ENCODE data around the gene PDE11A. TPM values are rescaled to one million over a fixed set of nuclear protein-coding genes. Genes with fewer than 3 reads are reported as not detected.

PDE11A gene
- total and polyA plus RNA-seq, 2 of the 13 experiments (the other 11 are each of a cell fraction or from before 2014, with no cell fraction given): 1.2 to 1.7 TPM

- no peak overlapping the region for H3K4me3 ChIP-seq (replicated peaks in 1 of 3; ENCODE audit: insufficient read depth in 1 of 3, low read depth in 2 of 3, low read length in 3 of 3)
- ATAC-seq: no peak
- H3K27me3 ChIP-seq (ENCODE audit: control insufficient read depth in 1 of 2, insufficient read depth in 2 of 2, low read length in 2 of 2): no peaks in the 10 kb centered on the region
- H3K27ac ChIP-seq (ENCODE audit: extremely low read length, insufficient read depth, low read length): no peak overlapping the region
- TF ChIP-seq STAT5B (CRISPR knock-in tag; IDR thresholded peaks at IDR 0.05) (no peak), KDM1A (CRISPR knock-in tag; IDR thresholded peaks at IDR 0.05) (no peak), CBFB (CRISPR knock-in tag; IDR thresholded peaks at IDR 0.05) (no peak), ZNF609 (CRISPR knock-in tag; IDR thresholded peaks at IDR 0.05; ENCODE audit: borderline replicate concordance) (no peak), ELF3 (CRISPR knock-in tag; IDR thresholded peaks at IDR 0.05) (no peak), ZNF75D (CRISPR knock-in tag; IDR thresholded peaks at IDR 0.05; ENCODE audit: borderline replicate concordance) (no peak), BHLHE40 (IDR thresholded peaks at IDR 0.05; ENCODE audit: low read length) (no peak), HNRNPK (IDR thresholded peaks at IDR 0.05; ENCODE audit: low read depth, low read length, poor library complexity, severe bottlenecking) (no peak)
- ChIA-PET CTCF (ENCODE audit: low intra/inter-chr PET ratio, low total read pairs) (no interaction called here), POLR2A (no interaction called here)
- intact Hi-C loops (cut with micrococcal nuclease; ENCODE audit: unreplicated experiment) (no loop called here), in situ Hi-C loops (cut with HindIII; ENCODE audit: extremely low pct_ligation_motif_present, low pct_unique_long_range_greater_than_20kb) (no loop called here)
- no peaks in the 10 kb centered on the region for H4K20me1 ChIP-seq (ENCODE audit: insufficient read depth, low read length)
- no peaks in the 10 kb centered on the region for H3K9me3 ChIP-seq (ENCODE audit: low read length)
- no peak overlapping the region for H3K9ac ChIP-seq (ENCODE audit: insufficient read depth, low read depth, low read length)
- H3K4me1 ChIP-seq (ENCODE audit: insufficient read depth, low read length): no peaks in the 10 kb centered on the region
- no peak overlapping the region for H2AFZ ChIP-seq (ENCODE audit: low read length)
- no peak overlapping the region for H3K4me2 ChIP-seq (ENCODE audit: low read depth, low read length)
- whole genome bisulfite sequencing (ENCODE audit: low lambda C conversion rate): 13% methylated on average over 1 of the region's 1 CpG
- DNase-seq (ENCODE audit: low spot score): no peak
- no TSS peak for BruUV-seq (replicated peaks)
- no peaks in the 10 kb centered on the region for H3K79me2 ChIP-seq (ENCODE audit: insufficient read depth, low read length)
- no peaks in the 10 kb centered on the region for H3K36me3 ChIP-seq (replicated peaks in 1 of 2; ENCODE audit: control insufficient read depth in 1 of 2, insufficient read depth in 2 of 2, low read length in 2 of 2)
- no peak for FAIRE-seq
These were observed 274.8 kb downstream of the PDE11A start for GRCh38 chr2:177797808-177798207.
